Stimulated activated CD8-positive, alpha-beta memory T cell treated with anti-CD3 and anti-CD28 coated beads, Interleukin-7, amount 100 ng/mL, for 4 hours (primary cell): ENCODE data around the gene ZNF764.
"Not testable (repeated sequence)": the region's sequence is repeated elsewhere in the genome, so short reads cannot be mapped to it uniquely, and the experiment has no call there.

Experiments used
- DNase-seq, 2 donors: peaks; one replicate each; pipeline ENCODE4 v3.0.0-alpha.2; 2020; ENCODE audit warnings: low read depth in 2 of 2

Gene ZNF764

DNA sequence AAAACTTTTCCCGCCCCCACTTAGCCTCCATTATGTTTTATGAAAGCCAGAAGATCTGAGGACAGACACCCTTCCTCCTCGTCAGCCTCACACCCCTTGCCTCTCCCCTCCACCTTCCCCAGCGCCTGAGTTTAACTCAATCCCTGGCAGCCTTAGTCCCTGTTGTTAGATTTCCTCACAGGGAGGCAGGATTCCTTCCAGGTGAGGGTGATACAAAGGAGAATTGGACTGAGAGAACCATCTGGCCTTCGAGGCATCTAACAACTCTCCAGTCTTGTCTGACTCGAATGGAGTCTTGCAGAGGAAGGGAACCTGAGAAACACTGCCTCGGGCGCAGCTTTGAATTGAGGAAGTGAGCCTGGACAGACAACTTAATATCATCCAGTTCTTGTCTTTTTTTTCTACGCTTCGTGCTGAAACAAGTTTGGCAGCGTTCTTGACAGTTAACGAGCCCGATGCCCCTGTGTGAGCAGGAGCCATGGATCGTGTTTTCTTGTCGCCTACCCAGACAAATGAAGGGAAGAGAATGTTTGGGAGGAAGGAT is 30.5 kb downstream of the ZNF764 start:
- no peak for DNase-seq

DNA sequence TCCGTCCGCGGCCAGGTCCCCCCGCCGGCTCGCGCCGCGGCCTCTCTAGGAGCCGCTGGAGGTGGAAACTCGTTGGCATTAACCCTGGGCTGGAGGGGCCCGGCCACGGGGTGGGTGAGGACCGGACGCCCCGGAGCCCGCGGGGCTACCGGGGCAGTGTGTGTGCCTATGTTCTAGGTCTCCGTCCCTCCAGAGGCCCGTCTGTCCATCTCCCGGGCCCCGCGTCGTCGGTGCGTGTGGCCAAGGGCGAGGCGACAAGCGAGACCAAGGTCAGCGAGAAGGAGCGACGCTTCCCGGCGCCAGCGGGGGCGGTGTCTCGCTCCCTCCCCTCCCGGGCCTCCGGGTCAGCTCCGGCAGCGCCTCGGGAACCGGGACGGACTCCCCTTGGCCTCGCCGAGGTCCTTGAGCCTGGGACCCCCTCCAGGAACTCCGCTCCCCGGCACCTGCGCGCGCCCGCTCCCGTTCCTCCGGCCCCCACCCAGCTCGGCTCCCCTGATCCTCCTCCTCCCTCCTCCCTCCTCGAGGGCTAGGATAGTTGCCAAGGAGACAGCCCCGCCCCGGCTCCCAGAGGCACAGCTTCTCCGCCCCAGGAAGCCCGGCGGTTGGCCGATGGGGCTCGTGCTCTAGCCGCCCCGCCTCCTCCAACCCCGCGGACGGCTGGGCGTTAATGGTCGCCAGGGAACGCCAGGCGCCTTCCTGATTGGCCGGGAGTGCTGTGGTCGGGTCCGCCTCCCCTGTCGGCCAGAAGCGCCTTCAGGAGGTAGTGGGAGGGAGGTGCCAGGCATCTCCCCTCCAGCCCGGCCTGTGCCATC is 31.1 kb downstream of the ZNF764 start:
- DNase-seq, result peak; percentile 75 to 89

DNA sequence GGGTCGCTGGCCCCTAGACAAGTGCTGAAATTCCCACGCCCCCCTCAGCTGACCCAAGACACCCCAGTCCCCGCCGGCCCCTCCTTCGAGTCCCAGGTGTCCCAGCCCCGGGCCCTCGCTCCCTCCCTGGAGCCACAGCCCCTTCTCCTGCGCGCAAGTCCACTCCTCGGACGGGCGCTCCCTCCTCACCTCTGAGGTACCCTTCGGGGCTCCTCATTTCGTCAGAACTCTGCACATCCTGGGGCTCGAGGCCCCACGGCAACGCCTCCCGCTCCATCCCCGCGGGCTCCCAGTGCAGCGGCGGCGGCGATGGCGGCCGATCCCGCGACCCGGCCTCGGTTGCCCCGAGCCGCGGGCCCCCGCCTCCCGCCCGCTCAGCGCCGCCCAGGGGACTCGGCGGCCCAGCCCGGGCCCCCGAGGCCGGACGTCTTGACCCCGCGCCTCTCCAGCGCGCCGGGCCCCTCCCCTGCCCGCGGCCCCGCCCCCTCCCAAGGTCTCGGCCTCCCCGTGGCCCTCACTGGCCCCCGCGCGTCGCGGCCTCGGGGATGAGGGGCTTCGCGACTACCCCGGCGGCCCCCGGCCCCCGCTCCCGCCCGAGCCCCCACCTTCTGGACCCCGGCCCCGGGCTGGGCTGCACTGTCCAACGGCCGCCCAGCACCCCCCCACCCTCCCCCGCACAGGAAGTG is 31.9 kb downstream of the ZNF764 start, which contains the start of gene ZNF768:
Gene ZNF768, minus strand, starts transcription at position 430 of the 686 bp plus-strand sequence. Its CDS starts 153 bp downstream, at position 277.
- DNase-seq, result no peak

DNA sequence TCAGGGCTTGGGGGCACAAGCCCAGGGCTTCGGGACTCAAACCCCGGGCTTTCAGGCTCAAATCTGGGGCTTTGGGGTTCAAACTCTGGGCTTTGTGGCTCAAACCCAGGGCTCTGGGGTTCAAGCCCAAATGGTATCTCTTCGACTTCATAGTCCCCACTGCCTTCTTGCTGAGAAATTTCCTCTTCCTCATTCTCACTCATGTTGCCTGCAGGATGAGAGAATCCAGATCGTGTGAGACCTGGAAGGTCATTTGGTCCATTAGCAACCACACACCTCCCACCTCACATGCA is 32.4 kb downstream of the ZNF764 start:
- DNase-seq, result no peak

DNA sequence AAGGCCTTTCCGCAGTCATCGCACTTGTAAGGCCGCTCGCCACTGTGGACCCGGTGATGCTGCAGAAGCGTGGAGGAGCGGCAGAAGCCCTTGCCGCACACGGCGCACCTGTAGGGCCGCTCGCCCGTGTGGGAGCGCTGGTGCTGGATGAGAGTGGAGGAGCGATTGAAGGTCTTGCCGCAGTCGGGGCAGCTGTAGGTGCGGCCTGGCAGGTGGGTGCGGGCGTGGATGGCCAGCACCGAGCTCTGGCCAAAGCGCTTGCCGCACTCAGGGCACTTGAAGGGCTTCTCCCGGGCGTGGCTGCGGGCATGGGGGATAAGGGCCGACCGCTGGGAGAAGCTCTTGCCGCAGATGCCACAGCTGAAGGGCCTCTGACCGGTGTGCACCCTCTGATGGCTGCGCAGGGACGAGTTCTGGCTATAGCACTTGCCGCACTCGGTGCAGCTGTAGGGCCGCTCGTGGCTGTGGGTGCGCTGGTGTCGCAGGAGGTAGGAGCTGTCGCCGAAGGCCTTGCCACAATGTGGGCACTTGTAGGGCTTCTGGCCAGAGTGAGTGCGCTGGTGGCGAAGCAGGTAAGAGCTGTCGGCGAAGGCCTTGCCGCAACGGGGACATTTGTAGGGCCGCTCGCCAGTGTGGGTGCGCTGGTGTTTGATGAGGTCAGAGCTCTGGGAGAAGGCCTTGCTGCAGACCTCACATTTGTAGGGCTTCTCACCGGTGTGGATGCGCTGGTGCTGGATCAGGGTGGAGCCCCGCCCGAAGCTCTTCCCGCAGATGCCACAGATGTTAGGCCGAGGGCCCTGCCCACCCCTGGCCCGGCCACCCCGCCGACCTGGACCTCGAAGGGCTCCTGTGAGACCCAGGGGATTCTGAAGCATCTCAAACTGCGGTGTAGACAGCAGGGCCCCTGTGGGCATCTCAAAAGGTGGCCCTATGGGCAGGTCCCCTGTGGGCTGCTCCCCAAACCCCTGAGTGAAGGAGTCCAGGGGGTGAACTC is 33.3 kb downstream of the ZNF764 start:
- DNase-seq, result no peak

DNA sequence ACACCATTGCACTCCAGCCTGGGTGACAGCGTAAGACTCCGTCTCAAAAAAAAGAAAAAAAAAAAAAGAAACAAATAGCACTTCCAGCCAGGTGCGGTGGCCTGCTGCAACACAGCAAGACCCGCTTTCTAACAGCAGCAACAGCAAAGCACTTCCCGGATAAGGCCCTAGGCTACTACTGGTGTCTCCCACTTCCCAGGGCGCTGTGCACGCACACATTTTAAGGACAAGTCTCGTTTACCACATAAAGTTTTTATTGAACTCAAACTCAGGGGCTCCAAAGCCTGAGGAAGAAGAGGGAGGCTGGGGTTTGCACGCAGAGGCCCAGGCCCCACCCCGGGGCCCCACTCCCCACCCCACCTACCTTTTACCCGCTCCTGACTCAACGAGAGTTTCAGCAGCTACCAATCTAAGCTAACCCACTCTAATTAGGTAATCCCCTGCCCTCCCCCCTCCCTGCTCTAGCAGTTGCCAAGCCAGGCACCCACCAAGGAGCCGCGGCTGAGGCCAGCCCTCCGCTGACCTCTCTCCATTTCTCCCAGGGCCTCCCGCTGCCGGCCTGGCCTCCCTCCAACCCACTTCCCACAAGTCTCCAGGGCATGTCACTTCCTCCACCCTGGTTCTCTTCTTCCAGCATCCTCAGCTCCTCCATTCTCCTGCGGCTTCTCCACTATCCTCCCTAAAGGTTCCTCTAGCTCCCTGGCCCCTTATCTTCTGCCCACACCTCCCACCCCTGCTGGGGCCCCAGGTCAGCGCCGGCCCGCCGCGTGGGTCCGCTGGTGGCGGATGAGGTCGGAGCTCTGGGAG is 34.2 kb downstream of the ZNF764 start:
- no peak for DNase-seq

DNA sequence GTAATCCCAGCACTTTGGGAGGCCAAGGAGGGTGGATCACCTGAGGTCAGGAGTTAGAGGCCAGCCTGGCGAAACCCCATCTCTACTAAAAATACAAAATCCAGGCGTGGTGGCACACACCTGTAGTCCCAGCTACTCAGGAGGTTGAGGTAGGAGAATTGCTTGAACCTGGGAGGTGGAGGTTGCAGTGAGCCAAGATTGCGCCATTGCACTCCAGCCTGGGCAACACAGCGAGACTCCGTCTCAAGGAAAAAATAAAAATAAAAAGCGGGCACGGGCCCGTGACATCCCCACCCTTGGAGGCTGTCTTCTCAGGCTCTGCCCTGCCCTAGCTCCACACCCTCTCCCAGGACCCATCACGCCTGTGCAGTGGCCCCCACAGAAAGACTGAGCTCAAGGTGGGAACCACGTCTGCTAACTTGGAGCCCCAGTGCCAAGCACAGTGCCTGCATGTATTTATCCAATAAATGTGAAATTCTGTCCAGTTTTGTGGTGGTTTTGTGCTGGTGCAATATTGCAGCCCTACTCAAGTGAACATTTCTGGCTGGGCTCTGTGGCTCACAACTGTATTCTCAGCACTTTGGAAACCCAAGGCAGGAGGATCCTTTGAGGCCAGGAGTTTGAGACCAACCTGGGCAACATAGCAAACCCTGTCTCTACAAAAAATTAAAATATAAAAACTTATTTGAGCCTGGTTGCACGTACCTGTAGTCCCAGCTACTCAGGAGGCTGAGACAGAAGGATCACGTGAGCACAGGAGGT is 35.3 kb downstream of the ZNF764 start:
- not testable (repeated sequence) for DNase-seq

DNA sequence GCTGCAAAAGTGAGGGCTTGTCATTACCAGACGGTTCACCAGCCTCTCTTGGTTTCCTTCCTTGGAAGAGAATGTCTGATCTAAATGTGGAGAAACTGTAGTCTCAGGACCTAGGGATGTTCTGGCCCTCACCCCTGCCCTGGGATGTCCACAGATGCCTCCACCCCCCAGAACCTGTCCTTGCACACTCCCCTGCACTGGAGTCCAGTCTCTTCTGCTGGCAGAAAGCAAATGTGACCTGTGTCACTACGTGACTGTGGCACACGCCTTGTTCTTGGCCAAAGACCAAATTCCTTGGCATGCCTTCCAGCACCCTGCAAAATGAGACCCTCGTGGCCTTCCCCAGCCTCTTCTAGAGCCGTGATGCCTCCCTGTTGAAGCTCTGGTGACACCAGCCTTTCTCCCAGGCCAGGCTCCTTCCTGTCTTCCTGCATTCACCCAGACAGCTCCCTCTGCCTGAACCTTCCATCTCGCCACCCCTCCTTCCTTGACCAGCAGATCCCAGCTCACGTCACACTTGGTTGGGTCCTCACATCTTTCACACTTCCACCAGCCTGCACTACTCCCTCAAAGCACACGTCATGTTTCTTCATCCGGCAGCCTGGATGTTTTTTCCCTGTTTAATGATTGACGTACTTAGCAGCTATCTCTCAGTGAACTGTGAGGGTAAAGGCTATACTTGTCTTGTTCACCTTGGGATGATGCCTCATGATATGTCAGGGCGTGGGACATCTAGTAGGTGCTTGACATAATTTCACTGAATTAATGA is 36.1 kb downstream of the ZNF764 start:
- no peak for DNase-seq

DNA sequence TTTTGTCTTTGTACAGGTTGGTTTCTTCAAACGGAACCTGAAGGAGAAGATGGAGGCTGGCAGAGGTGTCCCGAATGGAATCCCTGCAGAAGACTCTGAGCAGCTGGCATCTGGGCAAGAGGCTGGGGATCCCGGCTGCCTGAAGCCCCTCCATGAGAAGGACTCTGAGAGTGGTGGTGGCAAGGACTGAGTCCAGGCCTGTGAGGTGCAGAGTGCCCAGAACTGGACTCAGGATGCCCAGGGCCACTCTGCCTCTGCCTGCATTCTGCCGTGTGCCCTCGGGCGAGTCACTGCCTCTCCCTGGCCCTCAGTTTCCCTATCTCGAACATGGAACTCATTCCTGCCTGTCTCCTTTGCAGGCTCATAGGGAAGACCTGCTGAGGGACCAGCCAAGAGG is 36.7 kb downstream of the ZNF764 start:
- DNase-seq, result no peak

DNA sequence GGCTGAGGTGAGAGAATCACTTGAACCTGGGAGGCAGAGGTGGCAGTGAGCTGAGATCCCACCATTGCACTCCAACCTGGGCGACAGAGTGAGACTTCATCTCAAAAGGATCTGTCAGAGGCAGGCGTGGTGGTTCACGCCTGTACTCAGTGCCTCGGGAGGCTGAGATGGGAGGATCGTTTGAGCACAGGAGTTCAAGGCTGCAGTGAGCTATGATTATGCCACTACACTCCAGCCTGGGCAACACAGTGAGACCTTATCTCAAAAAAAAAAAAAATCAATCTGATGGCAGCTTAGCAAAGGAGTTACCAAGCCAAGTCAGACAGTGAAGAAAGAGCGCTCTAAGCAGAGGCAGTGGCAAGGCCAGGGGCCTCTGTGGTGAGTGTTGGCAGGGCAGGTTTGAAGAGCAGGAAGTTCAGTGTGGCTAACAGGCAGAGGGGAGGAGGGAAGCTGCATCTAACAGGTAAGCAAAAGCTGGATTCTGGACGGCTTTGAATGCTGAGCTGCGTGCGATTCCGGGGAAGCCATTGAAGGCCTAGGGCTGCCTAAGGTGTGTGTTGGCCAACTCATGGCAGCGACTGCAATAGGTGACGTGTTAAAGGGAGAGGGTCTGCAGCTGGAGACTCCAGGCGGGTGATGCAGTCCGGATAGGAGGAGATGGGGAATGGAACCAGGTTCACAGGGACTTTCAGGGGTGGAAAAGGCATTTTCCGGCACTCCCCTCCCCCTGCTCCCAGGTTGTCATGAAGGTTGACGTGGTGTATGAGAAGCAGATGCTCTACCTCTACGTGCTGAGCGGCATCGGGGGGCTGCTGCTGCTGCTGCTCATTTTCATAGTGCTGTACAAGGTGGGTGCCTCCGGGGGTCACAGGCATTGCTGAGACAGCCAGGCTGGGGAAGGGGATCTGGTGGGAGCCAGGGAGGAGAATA is 38.8 kb downstream of the ZNF764 start:
- no peak for DNase-seq

DNA sequence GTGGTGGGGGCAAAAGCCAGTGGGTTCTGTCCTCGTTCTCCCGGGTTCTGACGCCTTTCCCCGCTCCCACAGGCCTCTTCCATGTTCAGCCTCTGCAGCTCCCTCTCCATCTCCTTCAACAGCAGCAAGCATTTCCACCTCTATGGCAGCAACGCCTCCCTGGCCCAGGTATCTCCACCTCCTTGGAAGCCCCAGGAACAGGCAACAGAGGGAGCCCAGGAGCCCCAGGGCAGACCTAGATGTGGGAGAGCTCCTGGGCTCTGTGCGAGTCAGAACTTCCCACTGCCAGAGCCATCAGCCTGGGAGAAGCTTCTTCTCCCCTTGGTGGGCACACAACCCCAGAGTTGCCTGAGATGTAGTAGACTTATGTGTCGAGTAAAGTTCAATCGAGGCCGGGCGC is 39.6 kb downstream of the ZNF764 start:
- DNase-seq, result no peak

DNA sequence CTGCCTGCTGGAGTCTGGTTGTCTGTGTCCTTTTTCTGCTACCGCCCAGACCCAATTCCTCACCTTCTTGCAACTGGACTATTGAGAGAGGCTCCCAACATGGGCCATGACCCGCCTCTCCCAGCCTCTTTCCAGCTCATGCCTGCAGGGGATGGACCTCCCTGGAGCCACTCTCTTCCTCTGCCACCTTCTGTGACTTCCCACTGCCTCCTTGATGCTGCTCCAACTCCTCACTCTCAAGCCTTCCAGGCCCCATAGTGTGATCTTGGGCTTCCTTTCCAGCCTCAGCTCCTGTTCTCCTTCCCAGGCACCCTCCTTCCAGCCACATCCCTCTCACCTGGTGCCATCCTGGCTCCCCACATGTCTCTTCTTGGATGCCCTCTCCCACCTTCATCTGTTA is 42.9 kb downstream of the ZNF764 start:
- no peak for DNase-seq

DNA sequence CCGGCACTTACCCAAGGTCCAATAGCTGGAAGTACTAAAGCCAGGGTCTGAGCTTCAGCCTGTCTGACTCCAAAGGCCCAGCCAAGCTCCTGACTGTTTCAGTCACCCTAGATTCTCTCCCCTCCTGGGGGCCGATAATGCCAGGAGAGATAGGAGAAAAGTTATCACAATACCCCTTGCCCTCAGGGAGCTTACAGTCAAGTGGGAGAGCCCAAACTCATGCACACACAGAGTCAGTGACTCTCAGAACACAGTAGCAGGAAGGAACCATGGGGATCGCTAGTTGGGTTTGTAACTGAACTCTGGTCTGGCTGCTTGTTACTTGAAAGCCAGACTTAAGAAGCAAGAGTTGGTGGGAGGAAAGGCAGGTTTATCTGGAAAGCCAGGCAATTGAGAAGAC is 46.7 kb downstream of the ZNF764 start:
- no peak for DNase-seq

DNA sequence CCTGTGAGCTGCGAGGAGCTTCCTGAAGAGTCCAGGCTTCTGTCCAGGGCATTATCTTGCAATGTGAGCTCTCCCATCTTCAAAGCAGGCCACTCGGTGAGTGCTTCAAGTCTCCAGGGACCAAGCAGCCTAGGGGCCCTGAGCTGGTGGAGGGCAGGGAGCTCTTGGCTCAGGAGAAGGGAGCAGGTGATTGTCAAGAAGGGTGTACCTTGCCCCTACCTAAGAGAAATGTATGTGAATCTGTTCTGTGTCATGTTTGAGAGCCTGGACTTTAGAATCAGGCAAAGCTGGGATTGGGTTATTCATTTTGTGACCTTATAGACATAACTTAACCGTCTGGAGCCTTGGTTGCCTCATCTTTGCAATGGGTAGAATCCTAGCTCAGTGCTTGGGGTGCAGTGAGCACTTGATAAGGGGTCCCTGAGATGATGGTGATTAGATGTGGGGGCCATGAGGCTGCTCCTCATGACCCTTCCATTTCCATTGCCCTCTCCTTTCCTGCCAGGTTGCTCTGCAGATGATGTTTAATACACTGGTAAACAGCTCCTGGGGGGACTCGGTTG is 47.7 kb downstream of the ZNF764 start:
- DNase-seq, result no peak

DNA sequence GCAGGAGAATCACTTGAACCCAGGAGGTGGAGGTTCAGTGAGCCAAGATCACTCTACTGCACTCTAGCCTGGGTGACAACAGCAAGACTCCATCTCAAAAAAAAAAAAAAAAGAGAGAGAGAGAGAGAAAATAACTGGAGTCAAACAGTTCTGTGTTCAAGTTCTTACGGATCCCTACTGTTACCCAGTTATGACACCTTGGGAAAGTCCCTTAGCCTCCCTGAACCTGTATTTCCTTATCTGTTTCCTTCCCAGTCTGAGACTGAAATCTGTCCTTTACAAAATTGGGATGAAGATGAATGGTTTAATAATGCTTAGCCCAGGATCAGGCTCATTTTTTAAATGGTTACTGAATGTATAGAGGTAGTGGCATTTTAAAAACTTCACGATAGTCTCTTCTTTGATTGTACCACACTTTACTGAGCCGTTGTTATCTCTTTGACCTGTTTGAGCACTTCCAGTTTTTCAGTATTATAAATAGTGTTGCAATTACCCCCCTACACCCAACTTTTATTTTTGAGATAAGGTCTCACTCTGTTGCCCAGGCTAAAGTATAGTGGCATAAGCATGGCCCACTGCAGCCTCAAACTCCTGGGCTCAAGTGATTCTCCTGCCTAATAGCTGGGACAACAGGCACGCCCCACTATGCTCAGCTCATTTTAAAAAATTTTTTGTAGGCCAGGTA is 49.0 kb downstream of the ZNF764 start:
- DNase-seq, result no peak
